Prostate gland (tissue), 2 donors: ENCODE measurements around the gene CEP135. TPM values are rescaled to one million over a fixed set of nuclear protein-coding genes. Genes with fewer than 3 reads are reported as not detected.
"Not testable (repeated sequence)": the region's sequence is repeated elsewhere in the genome, so short reads cannot be mapped to it uniquely, and the experiment has no call there.

Experiments
- DNase-seq: peaks from one replicate; pipeline ENCODE4 v3.0.0-alpha.2; 2019; ENCODE audit warnings: low spot score
- H3K27ac ChIP-seq, 2 donors: fragments of 200-600 bp; sonication (generic); 2 replicates each; pipeline ENCODE4 v1.5.1; 2017 to 2019
- H3K27me3 ChIP-seq: fragments of 200-600 bp; sonication (generic); replicated peaks from 2 replicates; pipeline ENCODE4 v1.5.1; 2019; ENCODE audit not compliant: insufficient read depth
- H3K36me3 ChIP-seq, 2 donors: fragments of 200-600 bp; sonication (generic); 1 replicate in 1 of 2; 2 replicates in 1 of 2; pipeline versions ENCODE4 v1.5.1 to v1.8.1; 2017 to 2019
- H3K4me1 ChIP-seq: fragments of 200-600 bp; sonication (generic); replicated peaks from 2 replicates; pipeline ENCODE4 v1.5.1; 2019
- H3K4me3 ChIP-seq, 2 donors: fragments of 200-600 bp; sonication (generic); 2 replicates each; pipeline ENCODE4 v1.5.1; 2017 to 2019
- H3K9me3 ChIP-seq: fragments of 200-600 bp; sonication (generic); 2 replicates; pipeline ENCODE4 v1.5.1; 2017
- POLR2A ChIP-seq: fragments of 450-650 bp; IDR thresholded peaks from one replicate; pipeline ENCODE4 v1.6.1; 2016; ENCODE audit warnings: antibody characterized with exemption, mild to moderate bottlenecking
- POLR2AphosphoS5 ChIP-seq: sonication (generic); formaldehyde crosslinking; IDR thresholded peaks from one replicate; pipeline ENCODE4 v1.6.1; 2017; ENCODE audit warnings: antibody characterized with exemption
- WGBS: methylation state at CpG from one replicate; pipeline ENCODE4 v1.1.5; 2018; 5-methylcytosine and 5-hydroxymethylcytosine counted together
- intact Hi-C: fragments of 100-400 bp; cut with DNase I; formaldehyde crosslinking; loops from one replicate; pipeline ENCODE4 v1.14.2; 2022
- total RNA-seq, 2 donors: library from RNA; depleted of rRNA; stranded (reverse); fragments of >200 nt; gene quantifications; one replicate each; pipeline ENCODE4 v1.1.0, GENCODE V29; 2016
- TF ChIP-seq, protein P1 (sequence below), 4 experiments: fragments of 200-600 bp in 2 of 4; fragments of 450-650 bp in 2 of 4; sonication (generic) in 2 of 4; IDR thresholded peaks; 1 replicate in 3 of 4; 2 replicates in 1 of 4; pipeline ENCODE4 v1.5.1; 2016 to 2019; ENCODE audit warnings: antibody characterized with exemption in 4 of 4, mild to moderate bottlenecking in 2 of 4, moderate library complexity in 2 of 4

The CEP135 gene
- total RNA-seq, 2 donors from 2014 or later, result 3.3 to 7.1 TPM

GRCh38 chr4:55928846-55929245, 19.9 kb upstream of the CEP135 start:
- H3K9me3 ChIP-seq, result no peaks in the 10 kb centered on the region
- H3K4me1 ChIP-seq, result no peaks in the 10 kb centered on the region
- no peak for DNase-seq
- intact Hi-C loops, result no loop called here
- no peak overlapping the region for H3K4me3 ChIP-seq
- TF ChIP-seq POLR2AphosphoS5 (no peak), POLR2A (no peak)
- TF ChIP-seq, protein P1, sequence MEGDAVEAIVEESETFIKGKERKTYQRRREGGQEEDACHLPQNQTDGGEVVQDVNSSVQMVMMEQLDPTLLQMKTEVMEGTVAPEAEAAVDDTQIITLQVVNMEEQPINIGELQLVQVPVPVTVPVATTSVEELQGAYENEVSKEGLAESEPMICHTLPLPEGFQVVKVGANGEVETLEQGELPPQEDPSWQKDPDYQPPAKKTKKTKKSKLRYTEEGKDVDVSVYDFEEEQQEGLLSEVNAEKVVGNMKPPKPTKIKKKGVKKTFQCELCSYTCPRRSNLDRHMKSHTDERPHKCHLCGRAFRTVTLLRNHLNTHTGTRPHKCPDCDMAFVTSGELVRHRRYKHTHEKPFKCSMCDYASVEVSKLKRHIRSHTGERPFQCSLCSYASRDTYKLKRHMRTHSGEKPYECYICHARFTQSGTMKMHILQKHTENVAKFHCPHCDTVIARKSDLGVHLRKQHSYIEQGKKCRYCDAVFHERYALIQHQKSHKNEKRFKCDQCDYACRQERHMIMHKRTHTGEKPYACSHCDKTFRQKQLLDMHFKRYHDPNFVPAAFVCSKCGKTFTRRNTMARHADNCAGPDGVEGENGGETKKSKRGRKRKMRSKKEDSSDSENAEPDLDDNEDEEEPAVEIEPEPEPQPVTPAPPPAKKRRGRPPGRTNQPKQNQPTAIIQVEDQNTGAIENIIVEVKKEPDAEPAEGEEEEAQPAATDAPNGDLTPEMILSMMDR (IDR thresholded peaks at IDR 0.05), result no peak
- WGBS, result 65% methylated on average over 1 of the region's 1 CpG
- H3K27ac ChIP-seq, result no peak overlapping the region
- no peaks in the 10 kb centered on the region for H3K27me3 ChIP-seq
- no peaks in the 10 kb centered on the region for H3K36me3 ChIP-seq

DNA sequence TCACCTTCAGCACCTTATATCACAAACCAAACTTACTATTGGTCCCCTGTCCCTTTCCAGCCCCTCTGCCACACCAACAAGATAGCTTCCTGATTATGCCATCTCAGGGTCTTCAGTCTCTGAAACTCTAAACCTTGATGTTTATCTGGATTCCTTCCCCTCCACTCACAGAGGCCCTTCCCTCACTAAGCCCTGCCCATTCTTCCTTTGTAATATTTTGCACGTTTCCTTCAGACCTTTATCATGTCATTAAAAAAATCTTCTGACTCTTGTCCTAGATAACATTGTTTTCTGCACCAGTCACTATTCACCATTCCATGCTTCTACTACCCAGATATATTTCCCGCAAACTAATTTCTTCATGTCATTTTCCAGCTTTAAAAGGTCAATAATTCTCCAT, 17.7 kb upstream of the CEP135 start:
- H3K4me3 ChIP-seq, result no peak overlapping the region
- no peaks in the 10 kb centered on the region for H3K36me3 ChIP-seq
- H3K27ac ChIP-seq, result no peak overlapping the region
- no peak for DNase-seq
- H3K9me3 ChIP-seq, result no peaks in the 10 kb centered on the region
- TF ChIP-seq POLR2A (no peak), POLR2AphosphoS5 (no peak)
- TF ChIP-seq, protein P1 (IDR thresholded peaks at IDR 0.05), result no peak
- no peaks in the 10 kb centered on the region for H3K4me1 ChIP-seq
- intact Hi-C loops, result no loop called here
- WGBS, result 58% methylated on average over 2 of the region's 2 CpGs
- no peaks in the 10 kb centered on the region for H3K27me3 ChIP-seq

- H3K9me3 ChIP-seq, result no peaks in the 10 kb centered on the region
- no peaks in the 10 kb centered on the region for H3K4me1 ChIP-seq
- intact Hi-C loops, result no loop called here
- no peak overlapping the region for H3K27ac ChIP-seq
- no peaks in the 10 kb centered on the region for H3K27me3 ChIP-seq
- H3K4me3 ChIP-seq, result no peak overlapping the region
- TF ChIP-seq POLR2AphosphoS5 (no peak), POLR2A (no peak)
- TF ChIP-seq, protein P1 (IDR thresholded peaks at IDR 0.05), result no peak
- WGBS, result 58% methylated on average over 3 of the region's 3 CpGs
- H3K36me3 ChIP-seq, result no peaks in the 10 kb centered on the region
- DNase-seq, result no peak
These were observed 16.9 kb upstream of the CEP135 start for GRCh38 chr4:55931833-55932232.

- Histone ChIP-seq H3K27ac (no peak overlapping the region), H3K4me1 (no peaks in the 10 kb centered on the region), H3K9me3 (no peaks in the 10 kb centered on the region), H3K4me3 (no peak overlapping the region), H3K27me3 (no peaks in the 10 kb centered on the region), H3K36me3 (no peaks in the 10 kb centered on the region)
- DNase-seq, result no peak
- intact Hi-C loops, result no loop called here
- WGBS, result 58% methylated on average over 3 of the region's 3 CpGs
- no peak for TF ChIP-seq POLR2A
- no peak for TF ChIP-seq POLR2AphosphoS5
- TF ChIP-seq, protein P1 (IDR thresholded peaks at IDR 0.05), result no peak
These were observed 16.2 kb upstream of the CEP135 start for GRCh38 chr4:55932511-55932910.

GRCh38 chr4:55933611-55934010, 15.1 kb upstream of the CEP135 start:
- Histone ChIP-seq H3K9me3 (no peaks in the 10 kb centered on the region), H3K27me3 (no peaks in the 10 kb centered on the region), H3K36me3 (no peaks in the 10 kb centered on the region), H3K4me3 (no peak overlapping the region), H3K27ac (no peak overlapping the region), H3K4me1 (no peaks in the 10 kb centered on the region)
- TF ChIP-seq POLR2AphosphoS5 (no peak), POLR2A (no peak)
- TF ChIP-seq, protein P1 (IDR thresholded peaks at IDR 0.05), result no peak
- no peak for DNase-seq
- intact Hi-C loops, result no loop called here
- WGBS, result 68% methylated on average over 2 of the region's 2 CpGs

GRCh38 chr4:55935907-55936306, 12.8 kb upstream of the CEP135 start:
- WGBS, result 91% methylated on average over 6 of the region's 6 CpGs
- H3K36me3 ChIP-seq, H3K27me3 ChIP-seq, H3K4me3 ChIP-seq, H3K27ac ChIP-seq, DNase-seq, H3K4me1 ChIP-seq, intact Hi-C loops, H3K9me3 ChIP-seq: not testable (repeated sequence)
